ENCODE measurements around the gene SORT1.

The SORT1 gene

DNA sequence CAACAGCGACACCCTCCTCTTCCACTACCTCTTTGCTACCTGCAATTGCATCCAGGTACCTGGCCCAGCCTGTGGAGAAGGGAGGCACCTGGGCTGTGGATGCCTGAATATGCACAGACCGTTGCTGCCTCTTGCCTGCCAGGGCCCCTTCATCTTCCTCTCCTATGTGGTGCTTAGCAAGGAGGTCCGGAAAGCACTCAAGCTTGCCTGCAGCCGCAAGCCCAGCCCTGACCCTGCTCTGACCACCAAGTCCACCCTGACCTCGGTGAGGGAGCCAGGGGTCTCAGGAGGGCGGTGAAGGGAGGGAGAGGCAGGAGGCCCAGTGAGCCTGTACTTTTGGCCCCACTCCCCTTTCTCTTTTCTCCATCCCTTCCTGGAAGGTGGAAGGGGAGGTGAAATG is 126.3 kb downstream of the SORT1 start:
- DNase-seq, result no peak

DNA sequence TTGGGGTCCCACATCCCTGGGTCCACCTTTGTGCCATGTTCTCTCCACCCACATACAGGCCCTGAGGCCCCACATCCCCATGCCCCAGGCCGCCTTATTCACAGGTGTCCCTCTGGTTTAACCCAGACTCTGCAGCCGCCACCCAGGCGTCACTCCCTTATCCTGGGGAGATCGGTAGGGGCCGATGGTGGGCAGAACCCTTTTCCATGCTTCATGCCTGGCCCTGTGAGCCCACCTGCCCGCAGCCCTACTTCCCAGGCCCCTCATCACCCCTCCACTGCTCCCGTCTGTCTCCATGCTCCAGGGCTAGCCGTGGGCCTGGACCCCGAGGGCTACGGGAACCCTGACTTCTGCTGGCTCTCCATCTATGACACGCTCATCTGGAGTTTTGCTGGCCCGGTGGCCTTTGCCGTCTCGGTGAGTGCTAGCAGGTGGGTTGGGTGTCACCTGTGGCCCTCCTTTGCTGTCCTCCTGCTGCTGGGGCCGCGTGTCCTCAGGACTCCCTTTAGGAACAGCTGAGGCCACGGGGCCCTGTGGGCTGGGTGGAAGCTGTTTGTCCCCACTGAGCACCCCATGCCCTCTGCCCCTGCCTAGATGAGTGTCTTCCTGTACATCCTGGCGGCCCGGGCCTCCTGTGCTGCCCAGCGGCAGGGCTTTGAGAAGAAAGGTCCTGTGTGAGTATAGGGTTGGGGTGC is 126.9 kb downstream of the SORT1 start:
- DNase-seq, result no peak

- no peak for DNase-seq
These were observed 127.6 kb downstream of the SORT1 start for GRCh38 chr1:109269981-109270622.

- DNase-seq, result no peak
These were observed 128.3 kb downstream of the SORT1 start for GRCh38 chr1:109269212-109269980.

DNA sequence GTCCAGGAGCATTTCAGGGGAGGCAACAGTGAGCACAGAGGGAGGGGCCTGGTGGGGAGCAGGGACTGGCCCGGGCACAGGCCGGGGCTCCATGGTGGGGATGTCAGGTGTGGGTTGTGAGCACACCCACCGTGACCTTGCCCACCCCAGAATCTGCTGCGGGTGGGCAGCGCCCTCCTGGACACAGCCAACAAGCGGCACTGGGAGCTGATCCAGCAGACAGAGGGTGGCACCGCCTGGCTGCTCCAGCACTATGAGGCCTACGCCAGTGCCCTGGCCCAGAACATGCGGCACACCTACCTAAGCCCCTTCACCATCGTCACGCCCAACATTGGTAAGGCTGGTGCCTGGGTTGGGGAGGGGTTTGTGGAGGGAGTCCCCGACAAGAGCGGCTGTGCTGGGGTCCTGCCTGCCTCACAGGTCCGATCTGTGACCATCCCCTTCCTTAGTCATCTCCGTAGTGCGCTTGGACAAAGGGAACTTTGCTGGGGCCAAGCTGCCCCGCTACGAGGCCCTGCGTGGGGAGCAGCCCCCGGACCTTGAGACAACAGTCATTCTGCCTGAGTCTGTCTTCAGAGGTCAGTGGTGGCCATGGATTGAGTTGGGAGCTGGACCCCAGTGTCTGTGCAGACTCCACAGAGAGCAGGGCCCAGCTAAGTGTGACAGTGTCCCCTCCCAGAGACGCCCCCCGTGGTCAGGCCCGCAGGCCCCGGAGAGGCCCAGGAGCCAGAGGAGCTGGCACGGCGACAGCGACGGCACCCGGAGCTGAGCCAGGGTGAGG is 129.1 kb downstream of the SORT1 start:
- DNase-seq, result no peak

- no peak for DNase-seq
These were observed 129.9 kb downstream of the SORT1 start for GRCh38 chr1:109267743-109268300.

- no peak for DNase-seq
These were observed 130.8 kb downstream of the SORT1 start for GRCh38 chr1:109266965-109267364.

DNA sequence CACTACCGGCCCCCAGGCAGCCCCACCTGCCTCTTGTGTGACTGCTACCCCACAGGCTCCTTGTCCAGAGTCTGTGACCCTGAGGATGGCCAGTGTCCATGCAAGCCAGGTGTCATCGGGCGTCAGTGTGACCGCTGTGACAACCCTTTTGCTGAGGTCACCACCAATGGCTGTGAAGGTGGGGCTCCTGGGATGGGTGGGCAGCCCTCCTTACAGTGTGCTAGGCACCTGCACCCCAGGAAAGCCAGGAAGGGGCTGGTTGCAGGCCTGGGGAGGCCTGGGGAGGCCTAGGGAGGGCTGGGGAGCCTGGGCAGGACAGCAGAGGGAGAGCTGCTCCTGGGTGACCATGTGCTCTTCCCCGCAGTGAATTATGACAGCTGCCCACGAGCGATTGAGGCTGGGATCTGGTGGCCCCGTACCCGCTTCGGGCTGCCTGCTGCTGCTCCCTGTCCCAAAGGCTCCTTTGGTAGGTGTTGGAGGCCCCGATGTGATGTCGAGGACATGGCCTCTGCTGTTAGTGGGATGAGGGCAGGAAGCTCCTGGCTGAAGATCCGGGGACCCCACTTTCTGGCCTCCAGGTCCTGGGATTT is 131.9 kb downstream of the SORT1 start:
- no peak for DNase-seq

DNA sequence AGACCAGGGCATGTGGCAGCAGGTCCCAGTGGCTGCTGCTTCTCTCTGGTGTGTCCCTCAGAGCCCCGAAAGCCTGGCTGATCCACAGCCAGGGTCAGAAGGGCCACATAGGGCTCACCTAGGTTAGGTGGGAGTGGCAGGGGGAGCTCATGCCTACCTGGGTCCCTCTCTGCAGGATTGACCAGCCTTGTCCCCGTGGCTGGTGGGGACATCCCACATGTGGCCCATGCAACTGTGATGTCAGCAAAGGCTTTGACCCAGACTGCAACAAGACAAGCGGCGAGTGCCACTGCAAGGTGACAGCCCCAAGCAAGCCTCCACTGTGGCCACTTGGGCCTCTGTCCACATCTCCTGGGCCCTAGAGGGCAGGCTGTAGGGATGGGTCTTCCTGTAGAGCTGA is 132.7 kb downstream of the SORT1 start:
- no peak for DNase-seq

DNA sequence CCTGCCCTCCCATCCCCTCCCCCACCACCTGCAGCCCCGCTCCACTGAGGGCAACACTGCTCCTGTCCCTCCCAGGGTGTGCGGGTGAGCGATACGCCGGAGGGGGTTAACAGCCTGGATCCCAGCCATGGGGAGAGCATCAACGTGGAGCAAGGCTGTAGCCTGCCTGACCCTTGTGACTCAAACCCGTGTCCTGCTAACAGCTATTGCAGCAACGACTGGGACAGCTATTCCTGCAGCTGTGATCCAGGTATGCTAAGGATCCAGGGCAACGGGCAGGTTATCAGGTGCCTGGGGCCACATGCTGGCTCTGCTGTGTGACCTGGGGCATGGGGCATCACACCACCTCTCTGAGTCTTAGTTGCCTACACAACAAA is 133.4 kb downstream of the SORT1 start:
- DNase-seq, result no peak

GRCh38 chr1:109263597-109264378 is 133.9 kb downstream of the SORT1 start:
- DNase-seq, result peak in 1 of 2 experiments; percentile 37

GRCh38 chr1:109263234-109263596 is 134.5 kb downstream of the SORT1 start:
- no peak for DNase-seq

GRCh38 chr1:109262231-109263055 is 135.3 kb downstream of the SORT1 start:
- no peak for DNase-seq

DNA sequence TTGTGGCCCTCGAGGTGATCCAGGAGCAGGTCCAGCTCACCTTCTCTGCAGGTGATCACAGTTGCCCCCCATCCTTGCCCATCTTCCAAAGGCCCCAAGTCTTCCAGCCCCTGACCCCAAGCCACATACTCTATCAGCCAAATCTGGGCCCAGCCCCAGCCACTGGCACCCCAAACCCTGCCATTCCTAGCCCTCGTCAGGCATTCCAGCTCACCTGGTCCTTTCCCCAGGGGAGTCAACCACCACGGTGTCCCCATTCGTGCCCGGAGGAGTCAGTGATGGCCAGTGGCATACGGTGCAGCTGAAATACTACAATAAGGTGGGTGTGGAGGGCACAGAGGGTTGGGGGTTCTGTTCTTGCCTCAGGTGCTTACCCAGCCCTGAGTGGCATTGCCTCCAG is 136.1 kb downstream of the SORT1 start:
- DNase-seq, result no peak

DNA sequence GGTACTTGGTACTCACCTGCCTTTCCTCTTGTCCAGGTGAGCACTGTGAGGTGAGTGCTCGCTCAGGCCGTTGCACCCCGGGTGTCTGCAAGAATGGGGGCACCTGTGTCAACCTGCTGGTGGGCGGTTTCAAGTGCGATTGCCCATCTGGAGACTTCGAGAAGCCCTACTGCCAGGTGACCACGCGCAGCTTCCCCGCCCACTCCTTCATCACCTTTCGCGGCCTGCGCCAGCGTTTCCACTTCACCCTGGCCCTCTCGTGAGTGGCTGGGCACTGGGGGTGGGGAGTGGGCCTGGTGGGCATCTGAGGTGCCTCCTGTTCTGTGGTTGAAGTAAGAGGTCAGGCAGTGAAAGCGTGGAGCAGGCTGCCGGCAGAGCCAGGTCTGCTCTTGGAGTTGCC is 136.7 kb downstream of the SORT1 start:
- no peak for DNase-seq

DNA sequence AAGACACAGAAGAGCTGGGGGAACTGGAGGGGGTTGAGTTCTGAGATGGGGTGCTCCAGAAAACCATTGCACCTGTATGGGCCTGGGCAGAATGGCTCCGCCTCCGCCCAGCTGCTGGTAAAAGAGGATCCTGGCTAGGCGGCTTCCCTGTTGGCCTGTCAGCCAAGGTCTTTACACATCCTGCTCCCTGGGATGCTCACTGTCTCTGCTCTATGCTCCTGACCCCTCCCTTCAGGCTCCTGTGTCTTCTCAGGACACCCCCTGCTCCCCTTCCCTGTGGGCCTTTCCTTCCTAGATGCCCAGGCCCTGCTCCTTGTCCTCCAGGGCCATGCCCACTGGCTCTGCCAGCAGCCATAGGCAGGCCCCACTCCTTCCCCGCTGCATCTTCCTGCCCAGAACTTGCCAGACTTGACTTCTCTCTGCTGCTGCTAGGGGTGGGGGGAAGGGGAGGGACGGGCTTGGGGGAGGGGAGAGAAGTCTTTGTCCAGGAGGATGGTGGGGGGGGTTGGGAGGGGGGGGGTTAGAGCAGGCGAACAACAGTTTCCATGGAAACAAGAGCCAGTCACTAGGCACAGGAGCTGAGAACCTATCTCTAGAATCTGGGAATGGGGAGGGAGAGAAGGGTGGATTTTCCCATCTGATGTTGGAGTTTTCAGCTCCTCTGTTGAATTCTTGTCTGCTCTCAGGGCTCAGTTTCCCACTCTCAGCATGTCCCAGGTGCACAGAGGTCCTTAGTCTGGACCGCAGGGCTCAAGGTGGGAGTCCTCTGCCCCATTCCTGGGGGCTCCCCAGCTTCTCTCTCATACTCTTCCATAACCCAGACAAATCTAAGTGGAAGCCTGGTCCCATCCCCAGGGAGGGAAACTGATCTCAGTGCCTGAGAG is 137.8 kb downstream of the SORT1 start:
- no peak for DNase-seq
